Stomach (tissue), 4 donors: ENCODE data around the gene MS4A5.

ENCODE experiments used
- CTCF ChIP-seq, 7 experiments: fragments of 450-650 bp in 4 of 7; fragments of 200-600 bp in 3 of 7; sonication (generic) in 3 of 7; IDR thresholded peaks; one replicate each; pipeline ENCODE4 v1.5.1; 2016 to 2019; ENCODE audit warnings: antibody characterized with exemption in 7 of 7, control low read depth in 2 of 7, mild to moderate bottlenecking in 1 of 7
- EP300 ChIP-seq: sonication (generic); formaldehyde crosslinking; IDR thresholded peaks from one replicate; pipeline ENCODE4 v1.6.1; 2017; ENCODE audit warnings: antibody characterized with exemption
- POLR2A ChIP-seq, 4 donors: fragments of 450-650 bp; IDR thresholded peaks; one replicate each; pipeline ENCODE4 v1.6.1; 2016; ENCODE audit warnings: antibody characterized with exemption in 4 of 4, control low read depth in 2 of 4, mild to moderate bottlenecking in 1 of 4, moderate library complexity in 1 of 4
- POLR2AphosphoS5 ChIP-seq, 3 donors: sonication (generic); formaldehyde crosslinking; IDR thresholded peaks; one replicate each; pipeline ENCODE4 v1.6.1; 2016; ENCODE audit warnings: antibody characterized with exemption in 3 of 3

GRCh38 chr11:60431251-60431650 is 1.9 kb downstream of the MS4A5 start:
- TF ChIP-seq EP300 (no peak), CTCF (IDR thresholded peaks at IDR 0.05) (no peak), POLR2A (IDR thresholded peaks at IDR 0.05) (no peak), POLR2AphosphoS5 (IDR thresholded peaks at IDR 0.05) (no peak)
